D721Med (cell line): ENCODE measurements around the gene NCF2.

ENCODE experiments used
- DNase-seq: peaks from one replicate; pipeline ENCODE4 v3.0.0; 2011; ENCODE audit warnings: low spot score; ENCODE audit not compliant: insufficient read length
- FAIRE-seq: peaks from 2 replicates; lab custom pipeline; 2011; peaks lifted over from hg19 to GRCh38; lab: Jason Lieb, UNC
- CTCF ChIP-seq: IDR thresholded peaks from 2 replicates; pipeline ENCODE4 v1.5.1; 2012; ENCODE audit warnings: mild to moderate bottlenecking, control low read depth; ENCODE audit not compliant: insufficient read depth; ENCODE audit errors: missing control alignments

NCF2 gene

GRCh38 chr1:183554577-183554976, 35.7 kb downstream of the NCF2 start:
- no peak for FAIRE-seq
- no peak for TF ChIP-seq CTCF
- DNase-seq, result no peak

- no peak for TF ChIP-seq CTCF
- FAIRE-seq (no peak), DNase-seq (no peak)
Observed at GRCh38 chr1:183553764-183554163, 36.5 kb downstream of the NCF2 start.

GRCh38 chr1:183553331-183553730, 36.9 kb downstream of the NCF2 start:
- DNase-seq (no peak), FAIRE-seq (no peak)
- TF ChIP-seq CTCF, result no peak

- no peak for FAIRE-seq
- TF ChIP-seq CTCF, result no peak
- no peak for DNase-seq
Observed at GRCh38 chr1:183552891-183553290, 37.4 kb downstream of the NCF2 start.

GRCh38 chr1:183552441-183552840, 37.8 kb downstream of the NCF2 start:
- TF ChIP-seq CTCF, result no peak
- no peak for FAIRE-seq
- DNase-seq, result no peak

- FAIRE-seq, result no peak
- no peak for DNase-seq
- TF ChIP-seq CTCF, result no peak
Observed at GRCh38 chr1:183551924-183552323, 38.3 kb downstream of the NCF2 start.

GRCh38 chr1:183550915-183551314, 39.3 kb downstream of the NCF2 start:
- DNase-seq (no peak), FAIRE-seq (no peak)
- TF ChIP-seq CTCF, result no peak
